K562 (cell line): ENCODE data around the gene ORMDL3. TPM values are rescaled to one million over a fixed set of nuclear protein-coding genes. Genes with fewer than 3 reads are reported as not detected.

Experiments
- ATAC-seq: fragments of 200-7000 bp; cut with Tn5 transposase; 3 replicates; pipeline ENCODE4 v1.9.1; 2020; ENCODE audit warnings: moderate library complexity
- BruUV-seq: library from RNA; stranded (reverse); fragments of 400-500 nt; replicated peaks from 2 replicates; lab custom pipeline; 2021; lab: Mats Ljungman, UMichigan
- CTCF ChIA-PET: fragments of 300-600 bp; formaldehyde crosslinking; extraction: SDS; loops from one replicate; lab custom pipeline; 2021; ENCODE audit warnings: low intra/inter-chr PET ratio; lab: Yijun Ruan, JAX
- POLR2A ChIA-PET: fragments of 300-600, 350-650 bp; sonication (Branson Sonifier 250); formaldehyde crosslinking; extraction: SDS; loops from one replicate; lab custom pipeline; 2021; ENCODE audit warnings: antibody characterized with exemption, inconsistent platforms; lab: Yijun Ruan, JAX
- DNase-seq, 4 experiments: peaks; one replicate each; pipeline versions ENCODE4 v3.0.0 to v3.0.0-alpha.2; 2011 to 2018; ENCODE audit warnings: low spot score in 3 of 4, mixed read lengths in 3 of 4; ENCODE audit errors: extremely low read depth in 1 of 4
- FAIRE-seq: peaks from 2 replicates; lab custom pipeline; 2011; peaks lifted over from hg19 to GRCh38; lab: Jason Lieb, UNC
- H2AFZ ChIP-seq: 2 replicates; pipeline ENCODE4 v1.6.0; 2011; ENCODE audit warnings: low read depth, low read length, control low read depth, inconsistent platforms
- H3K27ac ChIP-seq: fragments of 200-600 bp; 3 replicates; pipeline ENCODE4 v1.8.0; 2011; ENCODE audit warnings: low read depth, mild to moderate bottlenecking, control low read depth, inconsistent platforms, low read length, moderate library complexity, mixed read lengths; ENCODE audit errors: extremely low read depth
- H3K27me3 ChIP-seq, 2 experiments: fragments of 300-600 bp in 1 of 2; 2 replicates in 1 of 2; 3 replicates in 1 of 2; pipeline versions ENCODE4 v1.6.0 to v1.8.0; 2011; ENCODE audit warnings: inconsistent platforms in 2 of 2, low read length in 2 of 2, mild to moderate bottlenecking in 1 of 2, mixed read lengths in 1 of 2, moderate library complexity in 1 of 2; ENCODE audit not compliant: control insufficient read depth in 2 of 2, insufficient read depth in 2 of 2
- H3K36me3 ChIP-seq: fragments of 300-600 bp; 3 replicates; pipeline ENCODE4 v1.8.0; 2011; ENCODE audit warnings: mild to moderate bottlenecking, low read length, inconsistent platforms; ENCODE audit not compliant: control insufficient read depth, insufficient read depth
- H3K4me1 ChIP-seq, 2 experiments: fragments of 200-600 bp in 1 of 2; replicated peaks in 1 of 2; 2 replicates in 1 of 2; 3 replicates in 1 of 2; pipeline versions ENCODE4 v1.5.1 to v1.8.0; 2011; ENCODE audit warnings: inconsistent platforms in 2 of 2, low read length in 2 of 2, mild to moderate bottlenecking in 1 of 2, mixed read lengths in 1 of 2, moderate library complexity in 1 of 2; ENCODE audit not compliant: control insufficient read depth in 2 of 2, insufficient read depth in 2 of 2
- H3K4me2 ChIP-seq: 2 replicates; pipeline ENCODE4 v1.6.1; 2011; ENCODE audit warnings: low read length, control low read depth, inconsistent platforms, mixed read lengths; ENCODE audit not compliant: insufficient read depth
- H3K4me3 ChIP-seq: fragments of 200-600 bp; sonication (generic), shearing (Covaris generic); 2 replicates; pipeline ENCODE4 v1.5.1; 2016; ENCODE audit warnings: control low read depth, inconsistent platforms
- H3K79me2 ChIP-seq: fragments of 200-600 bp; 3 replicates; pipeline ENCODE4 v1.8.0; 2011; ENCODE audit warnings: low read length, inconsistent platforms; ENCODE audit not compliant: control insufficient read depth, insufficient read depth
- H3K9ac ChIP-seq, 2 experiments: 2 replicates each; pipeline versions ENCODE4 v1.6.0 to v1.6.1; 2011; ENCODE audit warnings: low read depth in 2 of 2, low read length in 2 of 2, control low read depth in 1 of 2, inconsistent platforms in 1 of 2, mild to moderate bottlenecking in 1 of 2, mixed read lengths in 1 of 2; ENCODE audit not compliant: insufficient read depth in 1 of 2
- H3K9me1 ChIP-seq: one replicate; pipeline ENCODE4 v1.6.0; 2011; ENCODE audit warnings: inconsistent platforms, mild to moderate bottlenecking, low read length, moderate library complexity; ENCODE audit not compliant: control insufficient read depth, insufficient read depth
- H3K9me3 ChIP-seq: replicated peaks from 2 replicates; pipeline ENCODE4 v1.5.1; 2011; ENCODE audit warnings: low read depth, low read length, inconsistent platforms; ENCODE audit not compliant: control insufficient read depth, insufficient read depth
- H4K20me1 ChIP-seq: replicated peaks from 2 replicates; pipeline ENCODE4 v1.6.1; 2011; ENCODE audit warnings: low read length, inconsistent platforms, mixed read lengths; ENCODE audit not compliant: control insufficient read depth, insufficient read depth
- CBX8 ChIP-seq: fragments of 200-600 bp; sonication (generic); IDR thresholded peaks from 2 replicates; pipeline ENCODE4 v1.6.1; 2012; ENCODE audit warnings: borderline replicate concordance, mixed run types, low read depth, mild to moderate bottlenecking, moderate library complexity, mixed read lengths, low read length, control low read depth, inconsistent platforms; ENCODE audit not compliant: poor library complexity, severe bottlenecking; ENCODE audit errors: extremely low read depth
- CHAMP1 ChIP-seq: fragments of 450-650 bp; IDR thresholded peaks from 2 replicates; pipeline ENCODE4 v1.6.1; 2016; ENCODE audit warnings: mild to moderate bottlenecking
- FOS ChIP-seq: IDR thresholded peaks from 3 replicates; pipeline ENCODE4 v1.6.1; 2011; ENCODE audit not compliant: insufficient read length; ENCODE audit errors: extremely low read depth
- IRF2 ChIP-seq: sonication (generic); formaldehyde crosslinking; IDR thresholded peaks from 2 replicates; pipeline ENCODE4 v1.8.1; 2022; ENCODE audit warnings: mild to moderate bottlenecking, missing genetic modification reagents
- KLF10 ChIP-seq: fragments of 250-450 bp; sonication (Bioruptor Pico); IDR thresholded peaks from 2 replicates; pipeline ENCODE4 v1.6.1; 2021; ENCODE audit warnings: matching md5 sums
- MCM7 ChIP-seq, 2 experiments: fragments of 450-650 bp; IDR thresholded peaks; 2 replicates each; pipeline ENCODE4 v1.6.1; 2016 to 2018
- MLX ChIP-seq, 2 experiments: fragments of 450-650 bp in 1 of 2; sonication (generic) in 1 of 2; formaldehyde crosslinking; conservative IDR thresholded peaks; 2 replicates each; pipeline versions ENCODE4 v1.4.0 to v1.8.1; 2020 to 2022; ENCODE audit warnings: mild to moderate bottlenecking in 1 of 2, missing genetic modification reagents in 1 of 2
- NR2C1 ChIP-seq, 2 experiments: fragments of 450-650 bp; IDR thresholded peaks; 2 replicates each; pipeline ENCODE4 v1.6.1; 2017; ENCODE audit warnings: mild to moderate bottlenecking in 2 of 2, antibody characterized with exemption in 1 of 2, inconsistent platforms in 1 of 2, missing compliant biosample characterization in 1 of 2, missing genetic modification characterization in 1 of 2
- SMARCB1 ChIP-seq: IDR thresholded peaks from 2 replicates; pipeline ENCODE4 v1.6.1; 2011; ENCODE audit warnings: improper control_type of control experiment, low read depth; ENCODE audit not compliant: insufficient read length
- TRIM28 ChIP-seq: fragments of 450-650 bp; IDR thresholded peaks from 2 replicates; pipeline ENCODE4 v1.6.1; 2017
- WHSC1 ChIP-seq: IDR thresholded peaks from one replicate; pipeline ENCODE4 v1.6.1; 2012; ENCODE audit warnings: low read length, control low read depth, inconsistent platforms
- ZHX1 ChIP-seq: fragments of 150-350 bp; conservative IDR thresholded peaks from 2 replicates; pipeline ENCODE4 v1.6.1; 2014; ENCODE audit warnings: low read length
- WGBS: fragments of 100-300 bp; shearing (Covaris generic); methylation state at CpG from one replicate; pipeline ENCODE4 v1.1.6; 2016; ENCODE audit warnings: low coverage, mixed read lengths; ENCODE audit not compliant: insufficient coverage; ENCODE audit errors: missing lambda C conversion rate; 5-methylcytosine and 5-hydroxymethylcytosine counted together
- in situ Hi-C: fragments of 300-500 bp; cut with MboI; formaldehyde crosslinking; loops from 4 replicates; pipeline ENCODE4 v1.15.0; 2018; ENCODE audit warnings: inconsistent platforms, mixed read lengths
- intact Hi-C: fragments of 100-400 bp; cut with micrococcal nuclease; formaldehyde crosslinking; loops from 2 replicates; pipeline ENCODE4 v1.14.2; 2022
- polyA plus RNA-seq, 8 experiments: library from polyadenylated mRNA; depleted of rRNA in 4 of 8; stranded (reverse) in 5 of 8; unstranded in 3 of 8; fragments of >200 nt; fragmentation: Nextera tagmentation in 2 of 8; fragmentation: Illumina TruSeq in 1 of 8; extraction: Ambion mirVana in 2 of 8; extraction: Trizol in 1 of 8; gene quantifications; 2 replicates each; pipeline versions ENCODE4 v1.2.1 to v1.2.3, GENCODE V29; 2011 to 2014; ENCODE audit warnings: inconsistent platforms in 1 of 8, missing spikeins in 1 of 8
- total RNA-seq, 7 experiments: library from RNA; depleted of rRNA in 6 of 7; stranded (reverse); fragments of >200 nt in 6 of 7; fragmentation: Illumina TruSeq in 2 of 7; extraction: Trizol in 2 of 7; gene quantifications; 2 replicates each; pipeline versions ENCODE4 v1.2.1 to v1.2.3, GENCODE V29; 2011 to 2021; ENCODE audit warnings: low replicate concordance in 1 of 7

ORMDL3 gene
- total and polyA plus RNA-seq, 9 of the 15 experiments (the other 6 are each of a cell fraction or from before 2014, with no cell fraction given) = 2.7 to 57.4 (median 27.1) TPM

- TF ChIP-seq CHAMP1 (no peak), ZHX1 (no peak)
Measured at GRCh38 chr17:39894681-39895376, 32.6 kb downstream of the ORMDL3 start (continued).

GRCh38 chr17:39889200-39889599, 38.2 kb downstream of the ORMDL3 start:
- ChIA-PET CTCF (no interaction called here), POLR2A (interaction anchor here (1.4 kb wide), 1 partner anchor 14 kb away, joined by 3 read pairs; no protein-coding TSS in a partner anchor)
- Histone ChIP-seq H3K9ac (no peak overlapping the region), H3K27me3 (peaks cover 14 to 26% of the 10 kb centered on the region in 2 experiments; a peak in 4 of 5 replicates), H3K27ac (no peak overlapping the region), H3K9me3 (no peaks in the 10 kb centered on the region), H3K4me3 (no peak overlapping the region), H3K79me2 (no peaks in the 10 kb centered on the region), H3K36me3 (no peaks in the 10 kb centered on the region), H4K20me1 (no peaks in the 10 kb centered on the region), H2AFZ (no peak overlapping the region), H3K4me1 (no peaks in the 10 kb centered on the region), H3K4me2 (no peak overlapping the region), H3K9me1 (no peaks in the 10 kb centered on the region)
- WGBS = 7% methylated on average over 2 of the region's 2 CpGs
- BruUV-seq = no TSS peak
- FAIRE-seq (no peak), DNase-seq (no peak), ATAC-seq (no peak)
- in situ Hi-C loops = no loop called here
- intact Hi-C loops = no loop called here
- TF ChIP-seq TRIM28 = no peak
- no peak for TF ChIP-seq WHSC1
- no peak for TF ChIP-seq MCM7 (IDR thresholded peaks at IDR 0.05)
- no peak for TF ChIP-seq MLX (CRISPR knock-in tag; conservative IDR thresholded peaks at IDR 0.05)
- TF ChIP-seq KLF10 (CRISPR knock-in tag) = no peak
- no peak for TF ChIP-seq NR2C1 (IDR thresholded peaks at IDR 0.05)
- TF ChIP-seq NR2C1 (tag; IDR thresholded peaks at IDR 0.05) = no peak
- TF ChIP-seq IRF2 (CRISPR knock-in tag) = no peak
- no peak for TF ChIP-seq SMARCB1
- no peak for TF ChIP-seq CBX8
- no peak for TF ChIP-seq FOS
